Measurements from ENCODE around the gene UBQLN3.

The UBQLN3 gene

GRCh38 chr11:5505363-5506048, 4.3 kb downstream of the UBQLN3 start:
- no peak for DNase-seq (ENCODE audit: low read depth)

- no peak for DNase-seq (ENCODE audit: low read depth)
These were observed 5.3 kb downstream of the UBQLN3 start for GRCh38 chr11:5504403-5504921.

- DNase-seq (ENCODE audit: low read depth), result no peak
These were observed 9.4 kb downstream of the UBQLN3 start for GRCh38 chr11:5500393-5500801.

GRCh38 chr11:5499671-5500070, 10.1 kb downstream of the UBQLN3 start:
- DNase-seq (ENCODE audit: low read depth), result no peak

GRCh38 chr11:5489576-5490357, 20.0 kb downstream of the UBQLN3 start:
- DNase-seq (ENCODE audit: low read depth), result no peak

GRCh38 chr11:5488798-5489399, 20.9 kb downstream of the UBQLN3 start:
- DNase-seq (ENCODE audit: low read depth), result no peak

- DNase-seq (ENCODE audit: low read depth), result no peak
These were observed 21.4 kb downstream of the UBQLN3 start, which contains the start of gene OR52D1 for GRCh38 chr11:5488385-5488784. Gene OR52D1, plus strand, starts transcription at chr11:5488685. Its CDS starts 22 bp downstream, at chr11:5488707.

GRCh38 chr11:5486421-5486820, 23.3 kb downstream of the UBQLN3 start:
- DNase-seq (ENCODE audit: low read depth), result no peak

- no peak for DNase-seq (ENCODE audit: low read depth)
These were observed 23.8 kb downstream of the UBQLN3 start for GRCh38 chr11:5486003-5486402.

GRCh38 chr11:5476186-5476819, 33.5 kb downstream of the UBQLN3 start:
- DNase-seq (ENCODE audit: low read depth), result no peak

GRCh38 chr11:5473921-5474320, 35.8 kb downstream of the UBQLN3 start:
- DNase-seq (ENCODE audit: low read depth), result no peak

- no peak for DNase-seq (ENCODE audit: low read depth)
These were observed 42.2 kb downstream of the UBQLN3 start for GRCh38 chr11:5467527-5467926.

- DNase-seq (ENCODE audit: low read depth), result no peak
These were observed 48.7 kb downstream of the UBQLN3 start for GRCh38 chr11:5460983-5461621.

All from activated T-helper 1 cell treated with Interleukin-2 at 50 U/mL for 16 hours (primary cell).